Thymus (tissue), 11 donors: ENCODE measurements around the gene TMEM179. TPM values are rescaled to one million over a fixed set of nuclear protein-coding genes. Genes with fewer than 3 reads are reported as not detected.

Experiments used
- DNase-seq, 9 donors: peaks; one replicate each; pipeline ENCODE4 v3.0.0-alpha.2; 2013; ENCODE audit warnings: low spot score in 9 of 9, low read depth in 6 of 9, missing footprints in 1 of 9
- H3K27ac ChIP-seq, 2 donors: one replicate each; pipeline ENCODE4 v1.5.1; 2013; ENCODE audit warnings: control low read depth in 1 of 2, low read depth in 1 of 2, low read length in 1 of 2, mild to moderate bottlenecking in 1 of 2, moderate library complexity in 1 of 2
- H3K27me3 ChIP-seq, 2 donors: one replicate each; pipeline ENCODE4 v1.5.1; 2013; ENCODE audit warnings: low read length in 1 of 2; ENCODE audit not compliant: control insufficient read depth in 2 of 2, insufficient read depth in 1 of 2
- H3K36me3 ChIP-seq, 2 donors: one replicate each; pipeline ENCODE4 v1.5.1; 2013; ENCODE audit warnings: low read length in 1 of 2, mild to moderate bottlenecking in 1 of 2, moderate library complexity in 1 of 2; ENCODE audit not compliant: control insufficient read depth in 2 of 2, insufficient read depth in 2 of 2
- H3K4me1 ChIP-seq, 2 donors: one replicate each; pipeline ENCODE4 v1.5.1; 2013; ENCODE audit warnings: low read length in 2 of 2; ENCODE audit not compliant: control insufficient read depth in 2 of 2, insufficient read depth in 2 of 2
- H3K4me3 ChIP-seq, 2 donors: one replicate each; pipeline ENCODE4 v1.5.1; 2013; ENCODE audit warnings: low read length in 2 of 2, control low read depth in 1 of 2, mild to moderate bottlenecking in 1 of 2
- H3K9me3 ChIP-seq, 2 donors: one replicate each; pipeline ENCODE4 v1.5.1; 2013; ENCODE audit warnings: low read length in 1 of 2, mild to moderate bottlenecking in 1 of 2; ENCODE audit not compliant: control insufficient read depth in 2 of 2, insufficient read depth in 1 of 2
- WGBS: extraction: QIAGEN DNeasy Blood & Tissue Kit; methylation state at CpG from one replicate; pipeline ENCODE4 v1.1.7; 2013; 5-methylcytosine and 5-hydroxymethylcytosine counted together
- polyA plus RNA-seq: library from polyadenylated mRNA; stranded (reverse); fragments of 200-250 nt; gene quantifications from one replicate; pipeline ENCODE4 v1.2.3, GENCODE V29; 2013
- total RNA-seq: library from RNA; stranded (reverse); fragments of 120-200 nt; gene quantifications from one replicate; pipeline ENCODE4 v1.2.4, GENCODE V29; 2013
- donor health status: healthy.

Gene TMEM179
- total and polyA plus RNA-seq, 2 donors: 0.09 to 0.23 TPM

DNA sequence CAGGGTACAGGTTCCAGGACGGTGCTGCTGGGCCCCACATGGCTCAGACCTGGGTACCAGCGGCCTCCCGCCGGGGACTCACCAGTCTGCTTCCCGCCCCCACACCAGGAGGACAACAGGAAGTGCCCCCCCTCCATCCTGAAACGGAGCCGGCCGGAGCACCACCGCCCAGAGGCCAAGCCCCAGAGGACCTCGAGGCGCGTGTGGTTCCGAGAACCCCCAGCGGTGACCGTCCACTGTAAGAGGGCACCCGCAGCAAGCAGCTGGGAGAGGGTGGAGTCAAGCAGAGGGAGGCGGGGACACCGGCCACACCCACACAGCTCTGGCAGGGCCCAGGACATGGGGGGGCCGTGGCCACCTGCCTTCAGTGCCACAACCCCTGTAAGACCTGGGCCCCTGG, 16.9 kb downstream of the TMEM179 start:
- WGBS: 59% methylated on average over 19 of the region's 19 CpGs
- no peaks in the 10 kb centered on the region for H3K27me3 ChIP-seq

GRCh38 chr14:104586832-104587620, 17.5 kb downstream of the TMEM179 start:
- Histone ChIP-seq H3K9me3 (peaks cover 0 to under 1% of the 10 kb centered on the region in 2 donors), H3K36me3 (no peaks in the 10 kb centered on the region), H3K4me1 (no peaks in the 10 kb centered on the region), H3K4me3 (no peak overlapping the region), H3K27ac (no peak overlapping the region), H3K27me3 (no peaks in the 10 kb centered on the region)
- WGBS: 80% methylated on average over 19 of the region's 19 CpGs
- DNase-seq: no peak

More for the DNA sequence above, 16.9 kb downstream of the TMEM179 start:
- no peak overlapping the region for H3K27ac ChIP-seq
- DNase-seq: no peak
- peaks cover 0 to 1% of the 10 kb centered on the region in 2 donors for H3K9me3 ChIP-seq
- H3K4me1 ChIP-seq: no peaks in the 10 kb centered on the region
- no peaks in the 10 kb centered on the region for H3K36me3 ChIP-seq
- no peak overlapping the region for H3K4me3 ChIP-seq

DNA sequence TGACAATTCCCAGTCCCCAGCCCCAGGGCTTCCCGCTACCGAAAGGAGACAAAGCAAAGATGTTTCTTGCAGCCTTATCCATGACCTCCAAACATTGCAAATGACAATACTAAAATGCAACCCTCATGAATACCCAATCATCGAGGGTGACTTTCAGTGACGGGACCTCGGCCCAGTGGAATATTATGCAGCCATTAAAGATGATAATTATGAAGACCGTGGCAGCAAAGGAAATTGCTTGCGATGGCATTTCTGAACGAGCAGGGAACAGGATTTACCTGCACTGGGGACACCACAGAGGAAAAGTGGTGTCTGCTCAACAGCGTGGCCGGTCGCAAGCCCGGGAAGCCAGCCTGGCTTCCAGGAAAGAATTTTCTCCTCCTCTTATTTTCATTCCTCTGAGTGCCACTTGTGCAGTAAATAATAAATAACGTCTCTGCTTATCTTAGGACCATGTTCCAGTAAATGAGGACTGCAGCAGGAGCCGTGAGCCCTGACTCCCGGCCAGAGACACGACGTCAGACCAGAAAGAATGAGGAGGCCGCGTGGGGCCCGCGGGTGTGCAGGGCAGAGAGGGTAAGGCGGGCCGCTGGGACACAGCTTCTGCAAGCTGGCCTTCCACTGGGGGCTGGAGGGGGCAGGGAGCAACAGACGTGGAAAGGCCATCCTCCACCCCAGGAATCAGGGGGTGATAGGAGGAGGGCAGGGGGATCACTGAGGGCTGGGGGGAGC, 18.4 kb downstream of the TMEM179 start:
- Histone ChIP-seq H3K27me3 (no peaks in the 10 kb centered on the region), H3K27ac (no peak overlapping the region), H3K4me3 (no peak overlapping the region), H3K36me3 (no peaks in the 10 kb centered on the region), H3K4me1 (no peaks in the 10 kb centered on the region), H3K9me3 (no peaks in the 10 kb centered on the region)
- 88% methylated on average over 24 of the region's 24 CpGs for WGBS
- DNase-seq: no peak

- Histone ChIP-seq H3K27ac (no peak overlapping the region), H3K4me1 (no peaks in the 10 kb centered on the region), H3K9me3 (no peaks in the 10 kb centered on the region), H3K27me3 (no peaks in the 10 kb centered on the region), H3K4me3 (no peak overlapping the region), H3K36me3 (no peaks in the 10 kb centered on the region)
- 82% methylated on average over 10 of the region's 10 CpGs for WGBS
- no peak for DNase-seq
These were observed 20.0 kb downstream of the TMEM179 start for GRCh38 chr14:104584557-104584956.

DNA sequence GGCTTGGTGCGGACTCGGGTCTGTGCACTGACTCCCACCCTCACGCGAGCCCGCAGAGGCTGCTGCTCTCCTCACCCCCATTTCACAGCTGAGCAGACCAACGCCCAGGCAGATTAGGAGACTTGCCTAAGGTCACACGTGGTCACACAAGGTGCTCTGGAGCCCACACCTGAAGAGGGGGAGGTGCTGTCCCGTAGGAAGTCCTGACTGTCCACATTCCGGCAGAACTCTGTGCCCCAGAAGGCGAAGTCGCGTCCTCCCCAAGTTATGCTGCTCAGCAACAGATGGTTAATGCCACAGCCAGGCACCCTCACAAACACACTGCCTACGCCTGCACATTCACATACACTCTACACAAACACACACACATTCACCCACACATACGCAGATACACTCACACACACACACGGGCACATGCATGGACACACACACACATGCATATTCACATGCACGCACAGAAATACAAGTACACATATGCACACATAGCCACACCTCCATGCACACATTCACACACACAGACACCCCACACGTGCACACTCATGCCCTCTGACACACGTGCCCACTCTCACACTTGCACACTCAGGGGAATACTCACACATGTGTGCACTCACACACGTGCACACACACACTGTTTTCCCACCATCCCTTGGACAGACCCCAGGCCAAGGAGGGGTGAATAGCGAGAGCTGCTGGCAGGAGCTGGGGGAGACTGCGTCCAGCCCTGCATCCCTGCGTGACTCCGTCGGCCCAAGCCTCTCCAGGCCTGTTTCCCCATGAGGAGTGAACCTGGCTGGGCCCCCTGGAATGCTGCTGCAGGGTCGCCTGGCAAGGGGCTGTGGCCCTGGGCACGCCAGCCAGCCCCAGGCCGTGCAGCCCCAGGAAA, 20.9 kb downstream of the TMEM179 start:
- Histone ChIP-seq H3K36me3 (no peaks in the 10 kb centered on the region), H3K4me1 (no peaks in the 10 kb centered on the region), H3K9me3 (no peaks in the 10 kb centered on the region), H3K4me3 (no peak overlapping the region), H3K27ac (no peak overlapping the region), H3K27me3 (no peaks in the 10 kb centered on the region)
- DNase-seq: no peak
- 86% methylated on average over 27 of the region's 27 CpGs for WGBS

DNA sequence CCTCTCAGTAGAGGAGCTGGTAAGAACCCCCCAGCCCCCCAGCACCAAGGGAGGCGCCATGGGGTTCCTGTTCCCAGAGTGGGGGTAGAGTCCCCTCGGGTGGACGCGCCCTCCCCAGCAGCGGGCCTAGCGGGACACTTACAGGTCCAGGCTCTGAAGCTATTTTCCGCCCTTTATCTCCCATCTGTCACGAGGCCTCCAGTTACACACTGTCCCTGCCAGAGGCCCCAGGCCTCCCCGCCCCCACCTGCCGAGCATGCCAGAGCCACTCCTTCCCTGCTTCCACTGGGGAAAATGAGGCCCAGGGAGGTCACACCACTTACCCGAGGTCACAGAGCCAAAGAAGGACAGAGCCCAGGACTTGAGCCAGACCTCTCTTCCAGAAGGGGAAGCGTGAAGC, 21.9 kb downstream of the TMEM179 start:
- 78% methylated on average over 12 of the region's 12 CpGs for WGBS
- no peak overlapping the region for H3K4me3 ChIP-seq
- peaks cover 0 to 2% of the 10 kb centered on the region in 2 donors for H3K27me3 ChIP-seq
- no peaks in the 10 kb centered on the region for H3K9me3 ChIP-seq
- H3K27ac ChIP-seq: no peak overlapping the region
- no peaks in the 10 kb centered on the region for H3K4me1 ChIP-seq
- no peaks in the 10 kb centered on the region for H3K36me3 ChIP-seq
- no peak for DNase-seq

GRCh38 chr14:104582005-104582404, 22.6 kb downstream of the TMEM179 start:
- H3K27me3 ChIP-seq: peaks cover 0 to 2% of the 10 kb centered on the region in 2 donors
- no peak overlapping the region for H3K27ac ChIP-seq
- no peak for DNase-seq
- H3K4me3 ChIP-seq: no peak overlapping the region
- no peaks in the 10 kb centered on the region for H3K4me1 ChIP-seq
- no peaks in the 10 kb centered on the region for H3K36me3 ChIP-seq
- WGBS: 80% methylated on average over 20 of the region's 20 CpGs
- no peaks in the 10 kb centered on the region for H3K9me3 ChIP-seq

GRCh38 chr14:104581521-104581920, 23.1 kb downstream of the TMEM179 start:
- 83% methylated on average over 9 of the region's 9 CpGs for WGBS
- no peak overlapping the region for H3K4me3 ChIP-seq
- H3K36me3 ChIP-seq: no peaks in the 10 kb centered on the region
- DNase-seq: no peak
- peaks cover 0 to 2% of the 10 kb centered on the region in 2 donors for H3K27me3 ChIP-seq
- no peaks in the 10 kb centered on the region for H3K4me1 ChIP-seq
- H3K27ac ChIP-seq: no peak overlapping the region
- no peaks in the 10 kb centered on the region for H3K9me3 ChIP-seq
